ENCODE results near the gene OBSCN.

Gene OBSCN

DNA sequence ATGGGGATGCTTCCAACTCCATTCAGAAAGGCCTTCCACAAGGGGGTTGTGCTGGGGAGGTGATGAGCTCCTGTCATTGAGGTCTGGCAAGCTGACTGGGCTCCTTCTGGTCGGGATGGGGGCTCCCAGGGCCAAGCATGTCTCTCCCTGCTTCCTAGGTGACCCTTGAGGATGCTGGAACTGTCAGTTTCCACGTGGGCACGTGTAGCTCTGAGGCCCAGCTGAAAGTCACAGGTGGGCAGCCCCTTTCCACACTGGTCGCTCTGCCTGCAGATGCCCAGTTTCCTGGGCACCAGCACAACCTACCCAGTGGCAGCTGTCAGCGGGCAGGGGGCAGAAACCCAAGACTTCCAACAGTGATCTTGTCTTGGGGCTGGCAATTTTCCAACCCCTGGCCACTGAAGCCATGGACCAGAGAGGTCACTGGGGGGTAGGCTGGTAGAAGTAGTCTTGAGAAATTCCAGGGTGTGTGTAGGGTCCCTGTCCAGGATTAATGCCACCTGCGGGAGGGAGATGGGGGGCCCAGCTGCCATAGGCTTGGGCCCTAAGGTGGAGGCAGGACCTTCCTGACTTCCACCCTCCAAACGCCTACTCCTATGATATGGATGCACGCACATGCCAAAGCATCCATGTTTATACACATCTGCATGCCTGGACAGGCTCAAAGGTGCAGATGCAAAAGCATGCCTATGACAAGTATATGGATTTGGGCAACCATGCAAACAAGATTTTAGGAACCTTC, 101.7 kb downstream of the OBSCN start:
- H3K4me3 ChIP-seq (ENCODE audit: low read length) = no peak overlapping the region
- DNase-seq (ENCODE audit: low read depth, low spot score) = no peak

DNA sequence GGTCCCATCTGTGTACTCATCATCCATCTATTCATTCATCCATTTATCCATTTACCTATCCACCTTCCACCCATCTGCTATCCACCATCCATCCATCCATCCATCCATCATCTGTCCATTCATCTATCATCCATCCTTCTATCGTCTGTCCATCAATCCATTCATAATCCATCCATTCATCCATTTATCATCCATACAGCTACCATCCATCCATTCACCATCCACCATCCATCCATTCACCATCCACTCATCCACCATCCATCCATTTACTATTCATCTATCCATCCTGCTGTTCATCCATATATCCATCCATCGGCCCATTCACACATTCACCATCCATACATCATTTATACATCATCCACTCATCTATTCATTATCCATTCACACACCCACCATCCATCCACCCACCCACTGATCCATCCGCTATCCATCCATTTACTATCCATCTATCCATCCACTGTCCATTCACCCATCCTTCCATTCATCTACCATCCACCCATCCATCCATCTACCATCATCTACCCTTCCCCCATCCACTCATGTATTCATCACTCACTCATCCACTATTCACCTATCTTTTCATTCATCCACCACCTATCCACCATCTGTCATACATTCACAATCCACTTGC, 102.4 kb downstream of the OBSCN start:
- no peak for DNase-seq (ENCODE audit: low read depth, low spot score)
- no peak overlapping the region for H3K4me3 ChIP-seq (ENCODE audit: low read length)

DNA sequence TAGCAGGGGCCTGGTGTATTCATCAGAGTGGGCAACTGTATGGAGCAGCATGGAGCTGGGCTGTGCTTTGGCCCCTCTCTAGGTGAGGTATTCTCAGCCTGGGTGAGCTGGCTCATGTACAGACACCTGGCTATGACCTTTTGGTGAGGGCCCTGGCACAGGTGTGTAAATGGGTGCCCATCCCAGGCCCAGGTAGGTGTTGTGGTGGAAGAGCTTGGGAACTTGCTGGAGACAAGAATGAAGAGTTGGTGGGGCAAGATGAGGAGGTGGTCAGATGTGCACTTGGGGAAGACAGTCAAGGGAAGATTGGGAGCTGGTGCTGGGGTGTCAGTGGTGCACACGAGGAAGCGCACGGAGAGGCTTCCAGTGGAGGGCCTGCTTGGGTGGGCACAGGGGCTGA, 103.2 kb downstream of the OBSCN start:
- H3K4me3 ChIP-seq (ENCODE audit: low read length) = no peak overlapping the region
- DNase-seq (ENCODE audit: low read depth, low spot score) = no peak

DNA sequence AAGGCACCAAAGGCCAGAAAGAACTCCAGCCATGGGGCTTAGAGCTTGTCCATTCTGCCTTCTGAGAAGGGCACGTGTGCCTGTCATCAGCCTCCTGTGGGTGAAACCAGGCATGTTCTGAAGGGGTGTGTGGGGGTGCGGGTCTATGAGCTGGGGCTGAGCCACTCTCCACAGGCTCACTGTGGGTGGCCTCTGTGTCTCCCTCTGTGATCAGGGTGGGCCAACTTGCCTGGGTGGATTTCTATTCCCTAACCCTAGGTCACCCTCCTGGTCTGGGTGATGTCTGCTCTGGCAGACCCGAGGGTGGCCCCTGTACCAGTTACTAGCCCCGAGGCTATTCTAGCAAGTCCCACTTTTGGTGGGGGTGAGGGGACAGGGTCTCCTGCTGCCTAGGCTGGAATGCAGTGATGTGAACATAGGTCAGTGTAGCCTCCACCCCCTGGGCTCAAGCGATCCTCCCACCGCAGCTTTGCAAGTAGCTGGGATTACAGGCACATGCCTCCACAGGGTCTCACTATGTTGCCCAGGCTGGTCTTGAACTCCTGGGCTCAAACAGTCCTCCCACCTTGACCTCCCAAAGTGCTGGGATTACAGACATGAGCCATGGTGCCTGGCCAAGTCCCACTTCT, 104.4 kb downstream of the OBSCN start:
- no peak for DNase-seq (ENCODE audit: low read depth, low spot score)
- H3K4me3 ChIP-seq (ENCODE audit: low read length) = no peak overlapping the region

DNA sequence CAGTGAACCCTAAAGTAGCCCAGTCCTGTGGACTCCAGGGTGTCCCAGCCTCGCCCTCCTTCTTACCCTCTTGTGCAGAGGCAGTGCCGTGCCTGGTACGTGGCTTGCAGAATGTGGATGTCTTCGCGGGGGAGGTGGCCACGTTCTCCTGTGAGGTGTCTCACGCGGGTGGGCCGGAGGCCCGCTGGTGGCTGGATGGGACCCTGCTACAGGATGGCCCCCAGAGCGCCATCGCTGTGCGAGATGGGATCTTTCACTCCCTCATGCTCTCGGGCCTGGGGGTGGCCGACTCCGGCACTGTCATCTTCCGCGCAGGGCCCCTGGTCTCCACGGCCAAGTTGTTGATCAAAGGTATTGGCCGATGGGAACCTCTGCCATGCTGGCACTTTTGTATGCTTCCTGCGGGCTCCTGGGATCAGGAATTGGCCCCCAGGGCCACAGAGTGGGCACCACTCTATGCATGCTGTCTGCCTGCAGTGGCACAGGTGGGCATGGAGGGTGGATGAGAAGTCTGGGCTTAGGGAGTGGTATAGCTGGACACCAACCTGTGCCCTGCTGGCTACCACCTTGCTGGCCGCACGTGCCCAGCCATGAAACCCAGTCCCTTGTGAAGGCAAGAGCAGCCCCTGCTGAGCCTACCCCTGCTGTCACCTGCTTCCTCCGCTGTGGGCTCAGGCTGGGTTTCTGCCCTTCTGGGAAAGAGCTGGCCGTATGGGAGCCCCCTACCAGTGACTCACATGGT, 105.9 kb downstream of the OBSCN start:
- no peak for DNase-seq (ENCODE audit: low read depth, low spot score)
- H3K4me3 ChIP-seq (ENCODE audit: low read length) = no peak overlapping the region

DNA sequence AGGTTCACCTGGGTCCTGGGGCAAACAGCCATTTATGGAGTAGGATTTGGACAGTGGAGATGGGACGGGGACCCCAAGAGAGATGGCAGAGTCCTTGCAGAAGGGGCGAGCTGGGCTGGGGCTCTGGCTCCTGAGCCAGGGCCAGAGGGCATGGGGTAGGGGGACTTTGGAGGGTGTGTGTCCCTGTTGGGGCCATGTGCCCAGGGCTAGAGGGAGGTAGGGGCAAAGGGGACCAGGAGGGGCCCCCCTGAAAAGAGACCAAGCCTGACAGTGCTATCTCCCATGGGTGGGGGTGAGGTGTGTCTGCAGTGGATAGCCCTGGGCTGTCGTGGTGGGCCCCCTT, 106.4 kb downstream of the OBSCN start:
- no peak overlapping the region for H3K4me3 ChIP-seq (ENCODE audit: low read length)
- DNase-seq (ENCODE audit: low read depth, low spot score) = no peak

DNA sequence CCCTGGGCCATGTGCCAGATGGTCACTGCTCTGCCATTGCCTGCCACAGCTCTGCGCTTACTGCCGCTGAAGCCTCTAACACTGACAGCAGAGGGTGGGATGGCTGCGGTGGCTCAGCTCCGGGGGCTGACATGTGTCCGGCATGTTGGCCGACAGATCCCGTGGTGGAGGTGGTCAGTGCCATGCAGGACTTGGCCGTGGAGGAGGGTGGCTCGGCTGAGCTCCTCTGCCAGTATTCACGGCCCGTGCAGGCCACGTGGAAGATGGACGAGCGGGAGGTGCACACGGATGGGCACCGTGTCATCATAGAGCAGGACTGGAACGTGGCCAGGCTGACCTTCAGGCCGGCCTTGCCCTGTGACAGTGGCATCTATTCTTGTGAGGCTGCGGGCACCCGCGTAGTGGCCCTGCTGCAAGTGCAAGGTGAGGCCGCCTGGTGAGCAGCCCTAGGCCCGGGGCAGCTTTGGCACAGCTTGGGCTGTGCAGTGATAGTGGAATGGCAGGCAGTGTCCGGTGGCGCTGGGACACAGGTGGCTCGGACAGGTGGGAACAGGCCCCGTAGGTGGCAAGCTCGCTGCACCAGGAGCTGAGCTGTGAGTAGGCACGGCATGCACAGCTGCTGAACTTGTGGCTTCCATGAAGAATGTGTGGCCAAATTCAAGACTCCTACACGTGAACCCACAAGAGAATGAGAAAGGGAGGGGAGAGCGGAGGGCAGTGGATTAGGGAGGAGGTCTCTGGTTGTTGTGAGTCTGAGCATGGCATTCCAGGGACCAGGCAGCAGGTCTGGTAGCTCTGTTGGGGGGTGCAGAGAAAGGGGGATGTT, 107.0 kb downstream of the OBSCN start:
- no peak overlapping the region for H3K4me3 ChIP-seq (ENCODE audit: low read length)
- no peak for DNase-seq (ENCODE audit: low read depth, low spot score)

DNA sequence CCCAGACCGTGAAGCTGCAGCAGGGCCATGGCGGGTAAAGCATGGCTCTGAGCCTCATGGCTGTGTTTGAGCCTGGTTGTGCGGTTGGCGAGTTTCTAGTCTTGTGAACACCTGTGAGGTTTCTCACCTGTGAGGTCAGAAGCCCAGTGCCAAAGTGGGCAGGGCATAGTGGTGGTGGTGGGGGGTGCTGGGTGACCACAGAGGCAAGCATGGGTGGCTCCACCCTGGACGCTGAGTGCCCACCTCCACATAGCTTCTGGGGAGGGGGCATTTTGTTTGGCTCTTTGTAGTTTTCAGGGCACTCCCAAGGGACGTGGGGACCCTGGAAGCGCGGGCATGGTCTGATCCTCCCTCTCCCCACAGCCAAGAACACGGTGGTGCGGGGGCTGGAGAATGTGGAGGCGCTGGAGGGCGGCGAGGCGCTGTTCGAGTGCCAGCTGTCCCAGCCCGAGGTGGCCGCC, 107.7 kb downstream of the OBSCN start:
- no peak for DNase-seq (ENCODE audit: low read depth, low spot score)
- H3K4me3 ChIP-seq (ENCODE audit: low read length) = no peak overlapping the region

DNA sequence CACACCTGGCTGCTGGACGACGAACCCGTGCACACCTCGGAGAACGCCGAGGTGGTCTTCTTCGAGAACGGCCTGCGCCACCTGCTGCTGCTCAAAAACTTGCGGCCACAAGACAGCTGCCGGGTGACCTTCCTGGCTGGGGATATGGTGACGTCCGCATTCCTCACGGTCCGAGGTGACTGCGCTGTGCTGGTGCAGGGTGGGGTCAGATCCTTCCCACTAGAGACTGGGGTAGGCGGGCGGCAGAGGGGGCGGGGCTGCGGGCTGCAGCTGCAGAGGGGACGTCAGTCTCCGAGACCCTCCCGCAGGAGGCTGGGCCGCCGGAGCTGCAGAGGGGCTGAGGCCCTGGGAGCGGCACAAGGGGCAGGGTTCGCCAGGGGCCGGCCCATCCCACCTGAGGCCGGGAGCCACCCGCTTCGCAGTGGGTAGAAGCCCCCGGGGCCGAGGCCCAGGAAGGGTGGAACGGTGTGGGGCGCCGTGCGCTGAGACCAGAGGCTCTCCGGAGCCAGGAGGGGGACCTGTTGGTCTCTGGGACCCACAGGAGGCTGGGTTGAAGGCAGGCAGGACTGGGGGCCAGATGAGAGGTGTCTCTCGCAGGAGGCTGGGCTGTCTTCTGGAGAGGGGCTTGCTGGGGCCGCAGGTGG, 108.2 kb downstream of the OBSCN start:
- no peak for DNase-seq (ENCODE audit: low read depth, low spot score)
- H3K4me3 ChIP-seq (ENCODE audit: low read length) = no peak overlapping the region

DNA sequence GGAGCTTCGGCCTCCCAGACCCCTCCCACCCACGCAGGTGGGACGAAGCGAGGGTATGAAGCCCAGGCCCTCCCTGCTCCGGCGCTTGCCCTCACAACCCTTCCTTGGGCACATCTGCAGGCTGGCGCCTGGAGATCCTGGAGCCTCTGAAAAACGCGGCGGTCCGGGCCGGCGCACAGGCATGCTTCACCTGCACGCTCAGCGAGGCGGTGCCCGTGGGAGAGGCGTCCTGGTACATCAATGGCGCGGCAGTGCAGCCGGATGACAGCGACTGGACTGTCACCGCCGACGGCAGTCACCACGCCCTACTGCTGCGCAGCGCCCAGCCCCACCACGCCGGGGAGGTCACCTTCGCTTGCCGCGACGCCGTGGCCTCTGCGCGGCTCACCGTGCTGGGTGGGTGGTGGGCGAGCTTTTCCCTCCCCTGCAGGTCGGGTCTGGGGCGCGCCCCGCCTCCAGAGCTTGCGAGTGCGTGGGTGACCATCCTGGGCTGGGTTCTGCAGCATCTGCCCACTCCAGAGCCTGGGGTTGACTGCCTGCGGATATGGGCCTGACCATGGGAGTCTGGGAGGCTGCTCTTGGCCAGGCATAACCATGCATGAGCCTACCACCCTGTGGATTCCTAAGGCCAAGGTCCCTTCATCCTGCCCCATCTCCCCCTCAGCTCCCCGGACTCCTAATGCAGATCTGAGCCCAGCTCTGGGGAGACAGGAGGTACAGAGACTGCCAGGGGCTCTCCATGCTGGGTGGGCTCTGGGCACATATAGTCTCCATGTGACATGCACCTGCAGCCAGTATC, 108.9 kb downstream of the OBSCN start:
- no peak overlapping the region for H3K4me3 ChIP-seq (ENCODE audit: low read length)
- DNase-seq (ENCODE audit: low read depth, low spot score) = no peak

DNA sequence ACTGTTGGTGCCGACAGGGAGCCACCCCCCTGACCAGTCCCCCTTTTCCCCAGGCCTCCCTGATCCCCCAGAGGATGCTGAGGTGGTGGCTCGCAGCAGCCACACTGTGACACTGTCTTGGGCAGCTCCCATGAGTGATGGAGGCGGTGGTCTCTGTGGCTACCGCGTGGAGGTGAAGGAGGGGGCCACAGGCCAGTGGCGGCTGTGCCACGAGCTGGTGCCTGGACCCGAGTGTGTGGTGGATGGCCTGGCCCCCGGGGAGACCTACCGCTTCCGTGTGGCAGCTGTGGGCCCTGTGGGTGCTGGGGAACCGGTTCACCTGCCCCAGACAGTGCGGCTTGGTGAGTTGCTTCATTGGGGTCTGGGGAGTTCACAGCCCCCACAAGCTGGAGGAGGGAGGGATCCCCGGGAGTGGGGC, 109.6 kb downstream of the OBSCN start:
- no peak overlapping the region for H3K4me3 ChIP-seq (ENCODE audit: low read length)
- no peak for DNase-seq (ENCODE audit: low read depth, low spot score)

DNA sequence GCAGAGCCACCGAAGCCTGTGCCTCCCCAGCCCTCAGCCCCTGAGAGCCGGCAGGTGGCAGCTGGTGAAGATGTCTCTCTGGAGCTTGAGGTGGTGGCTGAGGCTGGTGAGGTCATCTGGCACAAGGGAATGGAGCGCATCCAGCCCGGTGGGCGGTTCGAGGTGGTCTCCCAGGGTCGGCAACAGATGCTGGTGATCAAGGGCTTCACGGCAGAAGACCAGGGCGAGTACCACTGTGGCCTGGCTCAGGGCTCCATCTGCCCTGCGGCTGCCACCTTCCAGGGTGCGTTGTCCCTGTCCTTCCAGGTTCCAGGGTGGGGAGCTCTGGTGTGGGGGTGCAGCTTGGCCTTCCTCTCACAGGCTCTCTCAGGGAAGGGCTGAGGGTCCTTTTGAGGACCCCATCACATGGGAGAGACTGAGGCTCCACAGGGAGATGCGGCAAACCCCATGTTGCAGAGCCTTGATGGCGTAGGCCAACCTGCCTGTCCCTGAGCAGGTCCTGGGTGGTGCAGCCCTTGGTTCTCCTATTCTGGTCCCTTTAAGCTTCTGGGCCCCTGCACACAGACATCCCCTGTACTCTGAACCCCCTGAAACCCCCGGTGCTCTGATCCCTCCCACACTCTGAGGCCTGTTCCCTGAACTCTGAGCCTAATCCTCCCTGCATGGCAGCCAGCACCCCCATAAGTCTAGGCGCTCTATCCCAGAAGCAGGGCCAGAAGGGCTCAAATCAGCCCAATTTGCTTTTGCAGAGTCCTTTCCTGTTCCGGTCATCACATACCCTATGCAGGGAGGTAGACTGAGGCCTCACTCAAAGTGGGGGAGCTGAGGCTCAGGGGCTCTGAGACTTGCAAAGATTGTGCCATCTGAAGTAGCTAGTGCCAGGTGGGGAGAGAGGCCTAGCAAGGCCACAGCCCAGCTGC, 110.3 kb downstream of the OBSCN start:
- no peak overlapping the region for H3K4me3 ChIP-seq (ENCODE audit: low read length)
- no peak for DNase-seq (ENCODE audit: low read depth, low spot score)

DNA sequence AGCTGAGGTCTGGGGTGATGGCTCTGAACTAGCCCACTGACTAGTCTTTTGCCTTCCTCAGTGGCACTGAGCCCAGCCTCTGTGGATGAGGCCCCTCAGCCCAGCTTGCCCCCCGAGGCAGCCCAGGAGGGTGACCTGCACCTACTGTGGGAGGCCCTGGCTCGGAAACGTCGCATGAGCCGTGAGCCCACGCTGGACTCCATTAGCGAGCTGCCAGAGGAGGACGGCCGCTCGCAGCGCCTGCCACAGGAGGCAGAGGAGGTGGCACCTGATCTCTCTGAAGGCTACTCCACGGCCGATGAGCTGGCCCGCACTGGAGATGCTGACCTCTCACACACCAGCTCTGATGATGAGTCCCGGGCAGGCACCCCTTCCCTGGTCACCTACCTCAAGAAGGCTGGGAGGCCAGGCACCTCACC, 111.0 kb downstream of the OBSCN start:
- DNase-seq (ENCODE audit: low read depth, low spot score) = no peak
- no peak overlapping the region for H3K4me3 ChIP-seq (ENCODE audit: low read length)

DNA sequence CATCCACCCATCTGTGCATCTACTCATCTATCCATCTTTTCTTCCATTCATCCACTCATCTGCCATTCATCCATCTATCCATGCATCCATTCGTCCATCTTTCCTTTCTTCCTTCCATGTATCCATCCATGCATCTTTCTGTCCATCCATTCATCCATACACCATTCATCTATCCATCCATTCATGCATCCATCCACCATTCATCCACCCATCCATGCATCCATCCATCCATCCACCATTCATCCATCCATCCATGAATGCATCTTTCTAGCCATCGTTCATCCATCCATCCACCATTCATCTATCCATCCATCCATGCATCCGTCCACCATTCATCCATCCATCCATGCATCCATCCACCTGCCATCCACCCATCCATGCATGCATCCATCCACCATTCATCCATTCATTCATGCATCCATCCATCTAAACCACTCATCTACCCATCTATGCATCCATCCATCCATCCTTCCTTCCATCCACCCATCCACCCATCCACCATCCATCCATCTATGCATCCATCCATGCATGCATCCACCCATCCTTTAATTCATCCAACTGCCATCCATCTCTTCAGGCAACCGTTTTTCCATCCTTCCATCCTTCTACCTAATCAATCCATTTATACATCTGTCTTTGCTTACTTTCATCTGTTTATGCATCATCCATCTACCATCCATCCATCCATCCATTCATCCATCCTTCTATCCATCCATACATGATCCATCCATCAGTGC, 111.7 kb downstream of the OBSCN start:
- no peak for DNase-seq (ENCODE audit: low read depth, low spot score)
- no peak overlapping the region for H3K4me3 ChIP-seq (ENCODE audit: low read length)

DNA sequence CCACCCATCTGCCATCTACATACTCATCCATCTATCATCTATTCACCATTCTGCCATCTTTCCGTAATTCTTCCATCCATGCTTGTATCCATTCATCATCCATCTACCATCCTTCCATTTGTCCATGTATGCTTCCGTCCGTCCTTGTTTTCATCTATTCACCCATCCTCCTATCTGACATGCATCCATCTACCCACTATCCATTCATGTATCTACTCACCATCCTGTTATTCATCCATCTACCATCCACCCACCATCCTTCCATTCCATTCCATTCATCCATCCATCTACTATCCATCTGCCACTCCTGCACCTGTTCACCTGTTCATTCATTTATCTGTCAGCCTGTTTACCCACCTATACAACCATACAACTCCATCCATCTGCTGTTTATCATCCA, 112.5 kb downstream of the OBSCN start:
- no peak overlapping the region for H3K4me3 ChIP-seq (ENCODE audit: low read length)
- no peak for DNase-seq (ENCODE audit: low read depth, low spot score)

DNA sequence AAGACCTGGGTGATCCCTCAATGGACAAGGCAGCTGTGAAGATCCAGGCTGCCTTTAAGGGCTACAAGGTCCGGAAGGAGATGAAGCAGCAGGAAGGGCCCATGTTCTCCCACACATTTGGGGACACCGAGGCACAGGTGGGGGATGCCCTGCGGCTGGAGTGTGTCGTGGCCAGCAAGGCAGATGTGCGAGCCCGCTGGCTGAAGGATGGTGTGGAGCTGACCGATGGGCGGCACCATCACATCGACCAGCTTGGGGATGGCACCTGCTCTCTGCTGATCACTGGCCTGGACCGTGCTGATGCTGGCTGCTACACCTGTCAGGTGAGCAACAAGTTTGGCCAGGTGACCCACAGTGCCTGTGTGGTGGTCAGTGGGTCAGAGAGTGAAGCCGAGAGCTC, 113.6 kb downstream of the OBSCN start:
- H3K4me3 ChIP-seq (ENCODE audit: low read length) = no peak overlapping the region
- no peak for DNase-seq (ENCODE audit: low read depth, low spot score)
